NCI-H345 treated with DMSO at 0.1 percent for 48 hours (cell line): ENCODE measurements around the gene PLD1.
"Not testable (repeated sequence)": the region's sequence is repeated elsewhere in the genome, so short reads cannot be mapped to it uniquely, and the experiment has no call there.

Experiments used
- DNase-seq: peaks from one replicate; lab custom pipeline; 2025; ENCODE audit not compliant: unreplicated experiment; lab: John Stamatoyannopoulos, UW

PLD1 gene

DNA sequence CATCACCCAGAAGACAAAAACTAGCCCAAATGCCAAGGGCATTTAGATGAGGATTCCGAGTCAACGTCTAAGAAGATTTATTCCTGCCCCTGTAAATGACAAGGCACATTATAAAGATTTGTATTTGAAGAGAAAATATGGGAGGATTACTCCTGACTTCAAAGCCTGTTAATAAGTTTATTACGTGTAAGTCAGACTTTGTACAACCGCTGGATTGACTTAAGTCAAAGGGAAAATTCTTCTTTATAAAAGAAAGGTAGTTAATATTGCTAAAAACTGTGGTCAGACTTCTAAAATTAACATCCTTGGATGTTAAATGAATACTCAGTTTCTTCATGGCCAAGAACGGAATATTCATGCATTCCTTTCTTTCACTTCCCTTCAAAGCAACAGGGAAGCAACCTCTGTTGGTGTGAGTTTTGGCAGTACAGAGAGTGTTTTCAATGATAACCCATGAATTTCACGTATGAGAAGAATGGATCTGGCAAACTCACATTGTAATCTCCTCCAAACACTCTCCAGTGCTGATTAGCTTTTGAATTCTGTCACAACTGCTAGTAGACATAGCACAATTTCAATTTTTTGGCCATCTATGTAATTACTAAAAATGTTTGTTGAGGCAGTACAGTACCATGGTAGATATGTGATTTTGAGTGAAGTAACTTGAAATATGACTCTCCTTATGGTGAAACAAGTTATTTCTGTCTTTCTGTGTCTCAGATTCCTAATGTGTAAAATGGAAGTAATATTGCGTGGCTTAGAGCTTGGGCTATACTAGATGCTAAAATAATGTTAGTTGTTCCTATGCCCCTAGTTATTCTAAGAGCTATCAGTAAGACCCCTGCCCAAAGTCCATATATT lies 62.0 kb downstream of the PLD1 start:
- no peak for DNase-seq

GRCh38 chr3:171747223-171747920 lies 62.9 kb downstream of the PLD1 start:
- DNase-seq, result no peak

DNA sequence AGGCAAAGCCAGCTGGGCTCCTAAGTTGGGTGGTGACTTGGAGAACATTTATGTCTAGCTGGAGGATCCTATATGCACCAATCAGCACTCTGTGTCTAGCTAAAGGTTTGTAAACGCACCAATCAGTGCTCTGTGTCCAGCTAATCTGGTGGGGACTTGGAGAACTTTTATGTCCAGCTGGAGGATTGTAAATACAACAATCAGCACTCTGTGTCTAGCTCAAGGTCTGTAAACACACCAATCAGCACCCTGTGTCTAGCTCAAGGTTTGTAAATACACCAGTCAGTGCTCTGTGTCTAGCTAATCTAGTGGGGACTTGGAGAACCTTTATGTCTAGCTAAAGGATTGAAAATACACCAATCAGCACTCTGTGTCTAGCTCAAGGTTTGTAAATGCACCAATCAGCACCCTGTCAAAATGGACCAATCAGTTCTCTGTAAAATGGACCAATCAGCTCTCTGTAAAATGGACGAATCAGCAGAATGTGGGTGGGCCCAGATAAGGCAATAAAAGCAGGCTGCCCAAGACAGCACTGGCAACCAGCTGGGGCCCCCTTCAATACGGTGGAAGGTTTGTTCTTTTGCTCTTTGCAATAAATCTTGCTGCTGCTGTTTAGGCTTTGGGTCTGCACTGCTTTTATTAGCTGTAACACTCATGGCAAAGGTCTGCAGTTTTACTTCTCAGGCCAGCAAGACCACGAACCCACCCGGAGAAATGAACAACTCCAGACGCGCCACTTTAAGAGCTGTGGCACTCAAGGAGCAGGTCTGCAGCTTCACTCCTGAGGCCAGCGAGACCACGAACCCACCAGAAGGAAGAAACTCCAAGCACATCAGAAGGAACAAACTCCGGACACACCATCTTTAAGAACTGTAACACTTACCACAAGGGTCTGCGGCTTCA lies 63.7 kb downstream of the PLD1 start:
- not testable (repeated sequence) for DNase-seq

- no peak for DNase-seq
Measured at GRCh38 chr3:171745577-171746319, 64.5 kb downstream of the PLD1 start.

DNA sequence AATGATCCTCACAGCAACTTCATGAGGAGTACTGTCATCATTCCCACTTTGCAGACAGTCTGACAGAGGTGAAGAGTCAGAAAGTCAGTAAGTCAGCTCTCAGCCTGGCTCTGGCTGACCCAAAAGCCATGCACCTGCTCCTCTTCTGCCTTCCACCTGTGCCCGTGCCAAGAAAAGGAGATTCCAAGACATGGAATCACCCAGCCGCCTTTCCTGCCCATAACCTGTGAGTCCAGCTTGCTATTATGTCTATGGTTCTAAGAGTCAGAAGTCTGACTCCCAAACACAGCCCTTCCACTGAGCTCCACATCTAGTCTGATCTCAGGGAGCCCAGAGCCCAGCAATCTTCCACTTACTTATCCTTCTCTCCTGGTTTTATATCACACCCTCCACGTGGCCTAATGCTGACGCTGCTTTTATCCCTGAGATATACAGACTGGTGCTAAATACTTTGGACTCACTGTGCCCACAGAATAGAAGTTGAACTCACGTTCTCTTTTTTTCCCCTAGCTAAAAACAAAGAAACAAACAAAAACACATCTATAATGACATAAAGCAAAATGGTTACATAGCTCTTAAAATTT lies 66.0 kb downstream of the PLD1 start:
- DNase-seq, result no peak

- no peak for DNase-seq
Measured at GRCh38 chr3:171743327-171744157, 66.7 kb downstream of the PLD1 start.

DNA sequence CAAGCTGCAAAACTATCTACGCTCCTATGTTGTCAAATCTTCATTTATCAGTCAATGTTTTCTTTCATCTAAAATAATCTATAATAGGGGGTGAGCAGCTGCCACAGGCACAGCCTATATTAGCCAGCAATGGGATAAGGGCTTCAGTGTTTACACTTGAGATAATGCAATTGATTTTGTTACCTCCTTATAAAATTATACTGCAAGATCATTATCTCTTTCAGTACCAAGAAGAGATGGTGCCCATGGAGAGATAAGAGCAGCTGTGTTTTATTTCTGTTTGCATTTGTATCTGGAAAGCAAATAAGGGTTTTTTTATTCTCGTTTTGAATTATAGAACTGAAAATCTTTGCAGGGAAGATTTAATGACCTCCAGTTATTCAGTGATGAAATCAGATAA lies 68.9 kb downstream of the PLD1 start:
- no peak for DNase-seq

DNA sequence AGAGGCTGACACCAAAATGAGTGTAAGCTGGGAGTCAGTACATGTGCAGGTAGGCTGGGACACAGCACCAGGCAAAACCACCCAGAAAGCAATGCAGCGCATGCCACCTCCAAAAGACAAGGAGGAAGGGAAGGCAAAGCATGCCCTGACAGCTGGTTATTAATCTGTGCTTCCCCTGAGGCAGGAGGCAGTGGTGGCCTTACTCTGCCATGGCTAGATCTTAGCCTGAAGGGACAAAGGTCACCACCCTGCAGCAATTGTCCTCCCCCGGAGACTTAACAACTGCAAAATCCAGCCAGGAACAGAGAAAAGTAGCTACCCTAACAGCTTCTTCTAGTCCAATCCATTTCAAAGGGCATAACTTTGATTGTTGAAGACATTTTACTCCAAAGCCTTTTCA lies 73.7 kb downstream of the PLD1 start:
- no peak for DNase-seq

- no peak for DNase-seq
Measured at GRCh38 chr3:171733561-171733960, 76.7 kb downstream of the PLD1 start.

- DNase-seq, result no peak
Measured at GRCh38 chr3:171732756-171733155, 77.5 kb downstream of the PLD1 start.

DNA sequence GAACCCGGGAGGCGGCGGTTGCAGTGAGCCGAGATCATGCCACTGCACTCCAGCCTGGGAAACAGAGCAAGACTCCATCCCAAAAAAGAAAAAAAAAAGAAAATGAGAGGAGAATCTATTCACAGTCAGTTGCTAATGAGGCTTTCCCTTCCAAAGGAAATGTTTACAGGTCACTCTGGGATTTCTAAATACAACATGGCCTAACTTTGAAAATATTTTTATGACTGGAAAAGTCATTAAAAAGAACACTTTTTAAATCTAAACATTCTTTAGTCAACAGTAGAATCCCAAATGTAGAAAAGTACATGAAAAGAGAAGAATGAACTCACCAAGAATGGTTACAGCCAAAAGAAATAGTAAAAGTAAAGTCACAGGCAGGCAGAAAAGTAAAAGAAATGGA lies 78.6 kb downstream of the PLD1 start:
- no peak for DNase-seq

DNA sequence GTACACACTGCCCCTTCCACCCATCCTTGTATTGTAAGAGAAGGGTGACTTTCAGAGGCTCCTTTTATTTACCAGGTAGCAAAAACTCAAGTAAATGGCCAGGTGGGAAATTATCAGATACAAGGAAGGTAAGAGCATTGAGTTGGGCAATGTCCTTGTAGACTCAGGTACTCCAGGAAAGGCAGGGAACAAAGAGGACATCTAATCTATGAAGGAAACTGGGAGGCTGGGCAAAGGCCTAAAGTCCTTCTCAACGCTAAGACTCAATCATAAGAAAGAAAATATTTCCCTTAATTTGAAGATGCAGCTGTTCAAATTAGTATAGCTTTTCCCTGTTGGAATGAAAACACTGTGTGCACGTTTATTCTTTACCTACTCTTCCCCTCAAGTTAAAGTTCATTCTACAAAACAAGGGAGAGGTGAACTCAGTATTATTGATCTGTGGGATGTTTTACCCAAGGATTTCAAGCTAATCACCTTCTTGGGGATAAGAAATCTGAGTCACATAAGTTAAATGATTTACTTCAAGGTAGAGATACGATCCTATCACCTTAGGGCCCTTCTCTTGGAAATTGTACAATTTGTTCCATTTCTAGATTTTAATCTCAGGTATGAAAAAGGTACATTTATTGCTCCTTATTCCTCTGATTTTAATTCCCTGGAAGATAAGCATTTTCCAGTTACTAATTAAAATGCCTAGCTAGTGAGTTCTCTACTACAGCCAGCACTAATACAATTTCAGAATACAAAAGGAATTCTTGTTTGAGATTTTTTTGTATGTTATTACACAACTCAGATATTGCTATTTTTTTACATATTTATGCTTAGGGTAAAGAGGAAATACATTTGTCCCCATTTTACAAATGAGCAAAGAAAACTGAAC lies 80.6 kb downstream of the PLD1 start:
- no peak for DNase-seq

- DNase-seq, result no peak
Measured at GRCh38 chr3:171727288-171727687, 83.0 kb downstream of the PLD1 start.

DNA sequence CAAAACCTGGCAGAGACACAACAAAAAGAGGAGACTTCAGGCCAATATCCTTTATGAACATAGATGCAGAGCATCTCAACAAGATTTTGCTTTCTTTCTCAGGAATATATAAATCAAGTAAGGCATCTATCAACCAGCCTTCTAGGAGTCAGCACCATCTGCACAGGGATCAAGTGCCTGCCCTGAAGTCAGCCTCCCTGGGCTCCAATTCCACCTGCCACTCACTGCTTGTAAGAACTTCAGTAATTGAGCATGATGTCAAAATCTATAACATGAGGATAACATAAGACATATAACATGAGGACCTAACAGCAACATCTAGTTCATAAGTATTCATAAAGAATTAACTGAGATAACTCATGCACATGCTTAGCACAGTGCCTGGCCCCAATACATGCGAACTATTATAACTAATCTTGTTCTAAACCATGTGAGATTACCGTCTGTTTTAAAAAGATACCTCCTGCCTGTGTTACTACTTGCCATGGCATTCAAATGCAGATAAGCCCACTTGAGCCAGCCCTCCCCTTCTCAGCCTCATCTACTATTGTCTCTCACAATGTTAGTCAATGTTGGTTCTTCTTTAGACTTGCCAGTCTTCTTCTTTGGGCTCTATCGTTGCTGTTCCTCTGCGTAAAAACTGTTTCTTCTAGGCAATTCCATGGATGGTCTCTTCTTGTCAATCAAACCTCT lies 91.6 kb downstream of the PLD1 start:
- DNase-seq, result no peak

- no peak for DNase-seq
Measured at GRCh38 chr3:171715155-171715554, 95.1 kb downstream of the PLD1 start.

GRCh38 chr3:171712171-171712938 lies 97.9 kb downstream of the PLD1 start:
- DNase-seq, result no peak

DNA sequence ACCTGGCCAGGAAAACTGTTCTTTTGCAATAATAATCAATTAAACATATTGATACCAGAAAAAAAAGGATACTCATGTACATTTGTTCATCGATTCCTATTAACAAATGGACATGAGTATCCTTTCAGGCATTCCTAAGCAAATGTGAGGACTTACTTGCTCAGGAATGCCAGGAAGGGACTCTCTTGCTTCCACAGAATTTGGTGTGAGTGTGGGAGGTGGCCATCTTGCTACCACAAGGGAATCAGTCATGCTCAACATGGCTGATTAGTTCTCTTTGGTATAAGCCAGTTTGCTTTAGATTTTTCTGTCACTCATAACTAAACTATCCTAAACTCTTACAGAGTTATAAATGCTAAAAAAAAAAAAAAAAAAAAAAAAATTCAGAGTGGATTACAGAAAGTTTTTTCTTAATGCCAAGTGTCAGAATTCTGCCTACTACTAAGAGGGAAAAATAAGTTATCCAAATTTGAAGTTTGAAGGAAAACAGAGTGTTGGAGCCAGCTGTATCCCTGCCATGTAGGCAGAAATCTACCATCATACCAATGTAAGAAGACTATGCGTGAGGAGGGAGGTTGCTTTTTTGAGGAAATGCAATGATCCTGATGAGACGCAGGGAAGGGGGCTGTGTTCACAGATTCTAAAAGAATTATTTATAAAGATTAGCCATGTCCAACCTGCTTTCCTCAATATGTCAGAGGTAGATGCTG lies 98.7 kb downstream of the PLD1 start:
- DNase-seq, result no peak
